ENCODE measurements around the gene RAP1GAP2. TPM values are rescaled to one million over a fixed set of nuclear protein-coding genes. Genes with fewer than 3 reads are reported as not detected.
A peak's percentile ranks its signal among the peaks of the same experiment; 100 is the strongest.

RAP1GAP2 gene
- polyA plus RNA-seq, 1 of the 3 experiments (the other 2 are of a cell fraction), result 22.0 TPM

GRCh38 chr17:3002538-3003295 lies 206.5 kb downstream of the RAP1GAP2 start (continued):
- TF ChIP-seq FOXJ3 (CRISPR knock-in tag; IDR thresholded peaks at IDR 0.05) (no peak), GABPA (IDR thresholded peaks at IDR 0.05; ENCODE audit: low read depth) (no peak), NRF1 (IDR thresholded peaks at IDR 0.05; ENCODE audit: low read depth, low read length) (no peak), POLR2AphosphoS5 (IDR thresholded peaks at IDR 0.05; ENCODE audit: low read depth, low read length) (no peak), RCOR1 (IDR thresholded peaks at IDR 0.05; ENCODE audit: low read length) (no peak), MXI1 (IDR thresholded peaks at IDR 0.05; ENCODE audit: low read depth, low read length) (no peak)
- TF ChIP-seq, protein P1, sequence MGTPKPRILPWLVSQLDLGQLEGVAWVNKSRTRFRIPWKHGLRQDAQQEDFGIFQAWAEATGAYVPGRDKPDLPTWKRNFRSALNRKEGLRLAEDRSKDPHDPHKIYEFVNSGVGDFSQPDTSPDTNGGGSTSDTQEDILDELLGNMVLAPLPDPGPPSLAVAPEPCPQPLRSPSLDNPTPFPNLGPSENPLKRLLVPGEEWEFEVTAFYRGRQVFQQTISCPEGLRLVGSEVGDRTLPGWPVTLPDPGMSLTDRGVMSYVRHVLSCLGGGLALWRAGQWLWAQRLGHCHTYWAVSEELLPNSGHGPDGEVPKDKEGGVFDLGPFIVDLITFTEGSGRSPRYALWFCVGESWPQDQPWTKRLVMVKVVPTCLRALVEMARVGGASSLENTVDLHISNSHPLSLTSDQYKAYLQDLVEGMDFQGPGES (IDR thresholded peaks at IDR 0.05; ENCODE audit: low read depth, low read length), result no peak
- TF ChIP-seq, protein P2, sequence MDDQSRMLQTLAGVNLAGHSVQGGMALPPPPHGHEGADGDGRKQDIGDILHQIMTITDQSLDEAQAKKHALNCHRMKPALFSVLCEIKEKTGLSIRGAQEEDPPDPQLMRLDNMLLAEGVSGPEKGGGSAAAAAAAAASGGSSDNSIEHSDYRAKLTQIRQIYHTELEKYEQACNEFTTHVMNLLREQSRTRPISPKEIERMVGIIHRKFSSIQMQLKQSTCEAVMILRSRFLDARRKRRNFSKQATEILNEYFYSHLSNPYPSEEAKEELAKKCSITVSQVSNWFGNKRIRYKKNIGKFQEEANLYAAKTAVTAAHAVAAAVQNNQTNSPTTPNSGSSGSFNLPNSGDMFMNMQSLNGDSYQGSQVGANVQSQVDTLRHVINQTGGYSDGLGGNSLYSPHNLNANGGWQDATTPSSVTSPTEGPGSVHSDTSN (IDR thresholded peaks at IDR 0.05), result no peak

GRCh38 chr17:3003296-3004149 lies 207.3 kb downstream of the RAP1GAP2 start:
- Histone ChIP-seq H3K4me1 (ENCODE audit: control insufficient read depth in 1 of 2, insufficient read depth in 2 of 2, low read depth in 1 of 2, low read length in 1 of 2) (peaks cover 39 to 42% of the 10 kb centered on the region in 2 experiments), H3K79me2 (ENCODE audit: insufficient read depth) (peaks cover 8% of the 10 kb centered on the region; the same call in 1 of the 2 replicates), H3K36me3 (replicated peaks in 1 of 2; ENCODE audit: control insufficient read depth in 1 of 2, insufficient read depth in 2 of 2, low read length in 1 of 2) (peaks cover 0 to 21% of the 10 kb centered on the region in 2 experiments), H4K20me1 (ENCODE audit: insufficient read depth) (no peaks in the 10 kb centered on the region), H3K27ac (ENCODE audit: low read depth in 2 of 2, low read length in 1 of 2) (peak overlapping the region; percentile 88 to 96), H3F3A (replicated peaks; ENCODE audit: insufficient read depth) (peaks cover 19% of the 10 kb centered on the region), H3K9ac (peak overlapping the region; percentile 73), H3K9me3 (no peaks in the 10 kb centered on the region), H3K9me2 (no peaks in the 10 kb centered on the region), H3K4me2 (peak overlapping the region; percentile 72; the same call in 1 of the 2 replicates), H2AFZ (ENCODE audit: low read depth) (0 out of 2 replicates have a peak overlapping the region, but pooled peaks have one; percentile 21), H3K4me3 (ENCODE audit: low read depth in 2 of 2, low read length in 1 of 2) (no peak overlapping the region), H3K27me3 (ENCODE audit: insufficient read depth) (no peaks in the 10 kb centered on the region)
- TF ChIP-seq FOXJ3 (CRISPR knock-in tag; IDR thresholded peaks at IDR 0.05) (no peak), GATA2 (CRISPR knock-in tag; IDR thresholded peaks at IDR 0.05) (0 out of 2 replicates have a peak, but pooled peaks have one; percentile 6)
- POLR2A ChIA-PET, result interaction anchor here (0.9 to 2.5 kb wide), 14 partner anchors 20 to 159 kb away, joined by 3 to 15 read pairs (median 4); no protein-coding TSS in a partner anchor
- WGBS (ENCODE audit: low lambda C conversion rate), result 73% methylated on average over 22 of the region's 23 CpGs
- DNase-seq, result no peak
- CTCF ChIA-PET, result interaction anchor here (0.7 to 15.8 kb wide), 13 partner anchors 9 to 217 kb away, joined by 3 to 238 read pairs (median 5); no protein-coding TSS in a partner anchor

All from SK-N-SH (cell line).